HepG2 (cell line): Measurements from ENCODE around the gene TPD52L2. TPM values are rescaled to one million over a fixed set of nuclear protein-coding genes. Genes with fewer than 3 reads are reported as not detected.

ENCODE experiments used
- FOXC1 ChIP-seq: sonication (generic); formaldehyde crosslinking; IDR thresholded peaks from 2 replicates; pipeline ENCODE4 v1.8.0; 2022; ENCODE audit warnings: mild to moderate bottlenecking, missing genetic modification reagents, borderline replicate concordance
- HOXA5 ChIP-seq: sonication (generic); formaldehyde crosslinking; IDR thresholded peaks from 2 replicates; pipeline ENCODE4 v1.4.0; 2020; ENCODE audit warnings: missing genetic modification reagents
- IKZF1 ChIP-seq: fragments of 450-650 bp; IDR thresholded peaks from 2 replicates; pipeline ENCODE4 v1.7.1; 2016
- KAT8 ChIP-seq: IDR thresholded peaks from 2 replicates; pipeline ENCODE4 v1.6.1; 2016; ENCODE audit warnings: missing genetic modification reagents, missing compliant biosample characterization
- KDM1A ChIP-seq: IDR thresholded peaks from 2 replicates; pipeline ENCODE4 v1.6.1; 2016; ENCODE audit warnings: missing compliant biosample characterization
- MEIS1 ChIP-seq: sonication (generic); formaldehyde crosslinking; IDR thresholded peaks from 2 replicates; pipeline ENCODE4 v1.9.0; 2021; ENCODE audit warnings: mild to moderate bottlenecking, missing genetic modification reagents, moderate library complexity, borderline replicate concordance
- NR2C2 ChIP-seq: sonication (generic); formaldehyde crosslinking; IDR thresholded peaks from 2 replicates; pipeline ENCODE4 v1.4.0; 2020; ENCODE audit warnings: missing genetic modification reagents, mild to moderate bottlenecking, moderate library complexity, borderline replicate concordance
- PHF8 ChIP-seq: sonication (generic); formaldehyde crosslinking; IDR thresholded peaks from 2 replicates; pipeline ENCODE4 v1.5.0; 2020; ENCODE audit warnings: missing genetic modification reagents
- RELA ChIP-seq: sonication (generic); formaldehyde crosslinking; IDR thresholded peaks from 2 replicates; pipeline ENCODE4 v1.4.0; 2020; ENCODE audit warnings: missing genetic modification reagents
- REXO4 ChIP-seq: sonication (generic); formaldehyde crosslinking; IDR thresholded peaks from 2 replicates; pipeline ENCODE4 v1.8.0; 2022; ENCODE audit warnings: missing genetic modification reagents, mild to moderate bottlenecking, borderline replicate concordance
- RFX1 ChIP-seq: fragments of 450-650 bp; IDR thresholded peaks from 2 replicates; pipeline ENCODE4 v1.6.1; 2017
- RNF2 ChIP-seq: fragments of 450-650 bp; conservative IDR thresholded peaks from 2 replicates; pipeline ENCODE4 v1.6.1; 2016; ENCODE audit warnings: low read depth
- RORA ChIP-seq: sonication (generic); formaldehyde crosslinking; IDR thresholded peaks from 2 replicates; pipeline ENCODE4 v1.5.0; 2020; ENCODE audit warnings: mild to moderate bottlenecking, missing genetic modification reagents, moderate library complexity
- SMAD3 ChIP-seq: sonication (generic); formaldehyde crosslinking; IDR thresholded peaks from 2 replicates; pipeline ENCODE4 v1.4.0; 2020; ENCODE audit warnings: missing genetic modification reagents
- SMARCC2 ChIP-seq: fragments of 450-650 bp; IDR thresholded peaks from 2 replicates; pipeline ENCODE4 v1.6.1; 2017; ENCODE audit warnings: antibody characterized with exemption, mild to moderate bottlenecking
- SP5 ChIP-seq: IDR thresholded peaks from 2 replicates; pipeline ENCODE4 v1.6.1; 2016; ENCODE audit warnings: low read depth, borderline replicate concordance
- U2AF2 ChIP-seq: fragments of 200-400 bp; formaldehyde crosslinking; IDR thresholded peaks from 2 replicates; pipeline ENCODE4 v1.6.1; 2017; ENCODE audit warnings: low read depth, mild to moderate bottlenecking, low read length
- YEATS2 ChIP-seq: sonication (generic); formaldehyde crosslinking; IDR thresholded peaks from 2 replicates; pipeline ENCODE4 v1.4.0; 2020; ENCODE audit warnings: missing genetic modification reagents, borderline replicate concordance
- ZFP82 ChIP-seq: sonication (generic); formaldehyde crosslinking; IDR thresholded peaks from 2 replicates; pipeline ENCODE4 v1.5.1; 2020; ENCODE audit warnings: mild to moderate bottlenecking, missing genetic modification reagents, borderline replicate concordance
- ZNF34 ChIP-seq: sonication (generic); formaldehyde crosslinking; IDR thresholded peaks from 2 replicates; pipeline ENCODE4 v1.4.0; 2020; ENCODE audit warnings: mild to moderate bottlenecking, missing genetic modification reagents, borderline replicate concordance
- ZNF460 ChIP-seq: sonication (generic); formaldehyde crosslinking; IDR thresholded peaks from 2 replicates; pipeline ENCODE4 v1.5.1; 2020; ENCODE audit warnings: missing genetic modification reagents, mild to moderate bottlenecking, borderline replicate concordance
- ZNF484 ChIP-seq: sonication (generic); formaldehyde crosslinking; IDR thresholded peaks from 2 replicates; pipeline ENCODE4 v1.5.1; 2020; ENCODE audit warnings: mild to moderate bottlenecking, low read depth, missing genetic modification reagents, borderline replicate concordance
- ZNF674 ChIP-seq: sonication (generic); formaldehyde crosslinking; IDR thresholded peaks from 2 replicates; pipeline ENCODE4 v1.5.0; 2020; ENCODE audit warnings: low read depth, mild to moderate bottlenecking, missing genetic modification reagents
- polyA plus RNA-seq, 8 experiments: library from polyadenylated mRNA; depleted of rRNA in 3 of 8; stranded (reverse) in 7 of 8; unstranded in 1 of 8; fragments of >200 nt; fragmentation: Illumina TruSeq in 4 of 8; extraction: Trizol in 4 of 8; gene quantifications; 2 replicates each; pipeline versions ENCODE4 v1.2.1 to v1.2.3, GENCODE V29; 2011 to 2016; ENCODE audit warnings: low read depth in 4 of 8, missing spikeins in 1 of 8, mixed read lengths in 1 of 8; ENCODE audit not compliant: insufficient read depth in 1 of 8
- total RNA-seq, 5 experiments: library from RNA; depleted of rRNA; stranded (reverse); fragments of >200 nt; fragmentation: Illumina TruSeq; extraction: Trizol; gene quantifications; 2 replicates each; pipeline ENCODE4 v1.2.3, GENCODE V29; 2016; ENCODE audit warnings: low read depth in 1 of 5
- TF ChIP-seq, protein P1 (sequence below): sonication (generic); formaldehyde crosslinking; IDR thresholded peaks from 2 replicates; pipeline ENCODE4 v1.5.1; 2020; ENCODE audit warnings: mild to moderate bottlenecking, missing genetic modification reagents
- TF ChIP-seq, protein P2 (sequence below): IDR thresholded peaks from 2 replicates; pipeline ENCODE4 v1.6.1; 2016; ENCODE audit warnings: missing compliant biosample characterization, missing genetic modification reagents, borderline replicate concordance
- TF ChIP-seq, protein P3 (sequence below): sonication (generic); formaldehyde crosslinking; IDR thresholded peaks from 2 replicates; pipeline ENCODE4 v1.4.0; 2020; ENCODE audit warnings: mild to moderate bottlenecking, missing genetic modification reagents

Gene TPD52L2
- total and polyA plus RNA-seq, 2 of the 13 experiments (the other 11 are each of a cell fraction or from before 2014, with no cell fraction given): 156 to 184 TPM

DNA sequence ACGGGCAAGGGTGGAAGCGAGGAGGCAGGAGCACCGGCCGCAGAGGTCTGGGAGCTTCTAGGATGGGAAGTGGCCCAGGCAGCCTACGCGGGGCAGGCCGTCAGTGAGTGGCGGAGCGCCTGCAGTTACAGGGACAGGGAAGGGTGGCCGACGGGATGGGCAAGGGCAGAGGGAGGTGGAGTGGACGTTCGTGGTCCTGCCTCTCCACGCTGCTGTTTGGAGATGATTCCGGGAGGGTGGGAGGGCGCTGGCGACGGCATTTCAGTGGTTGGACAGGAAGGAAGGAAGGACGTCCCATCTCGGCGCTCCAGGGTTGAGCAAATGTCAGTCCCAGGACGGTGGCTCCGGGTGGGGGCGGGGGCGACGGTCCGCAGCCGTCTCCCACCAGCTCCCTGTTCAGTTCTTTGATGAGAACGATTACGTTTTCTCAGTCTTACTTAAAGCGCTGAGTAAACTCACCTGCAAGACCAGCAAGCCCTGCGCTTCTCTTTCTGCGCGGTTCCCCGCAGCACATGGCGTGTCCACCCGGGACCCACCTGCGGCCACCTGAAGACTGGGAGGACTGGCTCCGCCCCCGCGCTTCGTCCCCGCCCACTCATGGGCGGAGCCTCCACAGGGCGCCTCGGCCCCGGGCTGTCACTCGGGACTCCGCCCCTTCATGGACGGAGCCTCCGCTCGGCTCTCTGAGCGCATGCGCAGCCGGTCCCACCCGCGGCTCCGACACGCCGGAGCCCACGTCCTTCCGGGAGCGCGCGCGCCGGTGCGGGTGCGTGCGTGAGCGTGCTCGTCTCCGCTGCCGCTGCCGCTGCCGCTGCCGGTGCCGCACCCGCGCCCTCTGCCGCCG lies 29.5 kb downstream of the TPD52L2 start, which contains the start of gene DNAJC5 (continued):
- TF ChIP-seq, protein P1, sequence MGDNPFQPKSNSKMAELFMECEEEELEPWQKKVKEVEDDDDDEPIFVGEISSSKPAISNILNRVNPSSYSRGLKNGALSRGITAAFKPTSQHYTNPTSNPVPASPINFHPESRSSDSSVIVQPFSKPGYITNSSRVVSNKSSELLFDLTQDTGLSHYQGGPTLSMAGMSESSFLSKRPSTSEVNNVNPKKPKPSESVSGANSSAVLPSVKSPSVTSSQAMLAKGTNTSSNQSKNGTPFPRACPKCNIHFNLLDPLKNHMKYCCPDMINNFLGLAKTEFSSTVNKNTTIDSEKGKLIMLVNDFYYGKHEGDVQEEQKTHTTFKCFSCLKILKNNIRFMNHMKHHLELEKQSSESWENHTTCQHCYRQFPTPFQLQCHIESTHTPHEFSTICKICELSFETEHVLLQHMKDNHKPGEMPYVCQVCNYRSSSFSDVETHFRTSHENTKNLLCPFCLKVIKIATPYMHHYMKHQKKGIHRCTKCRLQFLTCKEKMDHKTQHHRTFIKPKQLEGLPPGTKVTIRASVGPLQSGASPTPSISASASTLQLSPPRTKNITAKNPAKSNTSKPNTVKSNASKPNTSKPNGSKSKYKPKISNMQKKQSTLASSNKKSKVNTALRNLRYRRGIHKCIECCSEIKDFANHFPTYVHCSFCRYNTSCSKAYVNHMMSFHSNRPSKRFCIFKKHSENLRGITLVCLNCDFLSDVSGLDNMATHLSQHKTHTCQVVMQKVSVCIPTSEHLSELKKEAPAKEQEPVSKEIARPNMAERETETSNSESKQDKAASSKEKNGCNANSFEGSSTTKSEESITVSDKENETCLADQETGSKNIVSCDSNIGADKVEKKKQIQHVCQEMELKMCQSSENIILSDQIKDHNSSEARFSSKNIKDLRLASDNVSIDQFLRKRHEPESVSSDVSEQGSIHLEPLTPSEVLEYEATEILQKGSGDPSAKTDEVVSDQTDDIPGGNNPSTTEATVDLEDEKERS (CRISPR knock-in tag): 0 out of 2 replicates have a peak, but pooled peaks have one; percentile 53
- TF ChIP-seq ZNF674 (CRISPR knock-in tag) (peak; percentile 73; the same call in 1 of the 2 replicates), FOXC1 (CRISPR knock-in tag) (peak; percentile 70), NR2C2 (CRISPR knock-in tag) (peak; percentile 42; the same call in 1 of the 2 replicates), KAT8 (CRISPR knock-in tag) (peak; percentile 65; the same call in 1 of the 2 replicates), ZNF484 (peak; percentile 25; the same call in 1 of the 2 replicates), SMAD3 (CRISPR knock-in tag) (no peak), REXO4 (CRISPR knock-in tag) (peak; percentile 49; the same call in 1 of the 2 replicates), SP5 (CRISPR knock-in tag) (peak; percentile 84; the same call in 1 of the 2 replicates), KDM1A (CRISPR knock-in tag) (peak; percentile 85; the same call in 1 of the 2 replicates), RORA (no peak), ZFP82 (CRISPR knock-in tag) (peak; percentile 83; the same call in 1 of the 2 replicates), PHF8 (CRISPR knock-in tag) (peak; percentile 68; the same call in 1 of the 2 replicates), YEATS2 (peak; percentile 66; the same call in 1 of the 2 replicates), RFX1 (no peak), U2AF2 (no peak), ZNF34 (CRISPR knock-in tag) (0 out of 2 replicates have a peak, but pooled peaks have one; percentile 51), RELA (CRISPR knock-in tag) (0 out of 2 replicates have a peak, but pooled peaks have one; percentile 51), RNF2 (0 out of 2 replicates have a peak, but pooled peaks have one; percentile 32), HOXA5 (CRISPR knock-in tag) (peak; percentile 63; the same call in 1 of the 2 replicates), ZNF460 (CRISPR knock-in tag) (peak; percentile 86; the same call in 1 of the 2 replicates), MEIS1 (CRISPR knock-in tag) (peak; percentile 97), IKZF1 (no peak), SMARCC2 (no peak)
- TF ChIP-seq, protein P2, sequence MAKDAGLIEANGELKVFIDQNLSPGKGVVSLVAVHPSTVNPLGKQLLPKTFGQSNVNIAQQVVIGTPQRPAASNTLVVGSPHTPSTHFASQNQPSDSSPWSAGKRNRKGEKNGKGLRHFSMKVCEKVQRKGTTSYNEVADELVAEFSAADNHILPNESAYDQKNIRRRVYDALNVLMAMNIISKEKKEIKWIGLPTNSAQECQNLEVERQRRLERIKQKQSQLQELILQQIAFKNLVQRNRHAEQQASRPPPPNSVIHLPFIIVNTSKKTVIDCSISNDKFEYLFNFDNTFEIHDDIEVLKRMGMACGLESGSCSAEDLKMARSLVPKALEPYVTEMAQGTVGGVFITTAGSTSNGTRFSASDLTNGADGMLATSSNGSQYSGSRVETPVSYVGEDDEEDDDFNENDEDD: peak; percentile 48; the same call in 1 of the 2 replicates
- TF ChIP-seq, protein P3, sequence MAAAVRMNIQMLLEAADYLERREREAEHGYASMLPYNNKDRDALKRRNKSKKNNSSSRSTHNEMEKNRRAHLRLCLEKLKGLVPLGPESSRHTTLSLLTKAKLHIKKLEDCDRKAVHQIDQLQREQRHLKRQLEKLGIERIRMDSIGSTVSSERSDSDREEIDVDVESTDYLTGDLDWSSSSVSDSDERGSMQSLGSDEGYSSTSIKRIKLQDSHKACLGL (CRISPR knock-in tag): peak; percentile 93; the same call in 1 of the 2 replicates
